H1 (cell line): ENCODE results near the gene COL27A1. TPM values are rescaled to one million over a fixed set of nuclear protein-coding genes. Genes with fewer than 3 reads are reported as not detected.

ENCODE experiments used
- CTCF ChIA-PET: fragments of 300-600 bp; sonication (Branson Sonifier 250); formaldehyde crosslinking; loops from one replicate; lab custom pipeline; 2021; ENCODE audit not compliant: partially characterized antibody; lab: Charles Lee
- POLR2A ChIA-PET: fragments of 300-600 bp; sonication (Branson Sonifier 250); formaldehyde crosslinking; loops from one replicate; lab custom pipeline; 2021; ENCODE audit warnings: inconsistent platforms; ENCODE audit not compliant: partially characterized antibody; lab: Charles Lee
- DNase-seq, 2 experiments: peaks; one replicate each; pipeline versions ENCODE4 v3.0.0 to v3.0.0-alpha.2; 2010 to 2022; ENCODE audit warnings: low spot score in 2 of 2, low read depth in 1 of 2, mixed read lengths in 1 of 2
- FAIRE-seq: peaks from 2 replicates; lab custom pipeline; 2011; peaks lifted over from hg19 to GRCh38; lab: Jason Lieb, UNC
- H2AFZ ChIP-seq: 2 replicates; pipeline ENCODE4 v1.8.1; 2012; ENCODE audit warnings: low read length, inconsistent platforms
- H2AK5ac ChIP-seq: 2 replicates; pipeline ENCODE4 v1.6.1; 2013; ENCODE audit warnings: low read depth, low read length
- H2BK120ac ChIP-seq: replicated peaks from 2 replicates; pipeline ENCODE3; 2013; ENCODE audit warnings: low read depth, low read length, inconsistent platforms
- H2BK12ac ChIP-seq: 2 replicates; pipeline ENCODE4 v1.6.1; 2013; ENCODE audit warnings: low read depth, low read length
- H2BK15ac ChIP-seq: 2 replicates; pipeline ENCODE4 v1.6.1; 2013; ENCODE audit warnings: low read length
- H2BK20ac ChIP-seq: 2 replicates; pipeline ENCODE4 v1.6.1; 2013; ENCODE audit warnings: low read length
- H2BK5ac ChIP-seq: 2 replicates; pipeline ENCODE4 v1.6.1; 2013; ENCODE audit warnings: low read depth, low read length
- H3K14ac ChIP-seq: 2 replicates; pipeline ENCODE4 v1.6.1; 2013; ENCODE audit warnings: inconsistent platforms; ENCODE audit not compliant: insufficient read length
- H3K18ac ChIP-seq: 2 replicates; pipeline ENCODE4 v1.6.1; 2013; ENCODE audit warnings: low read length; ENCODE audit errors: extremely low read depth
- H3K23ac ChIP-seq: 2 replicates; pipeline ENCODE4 v1.6.1; 2013; ENCODE audit warnings: inconsistent platforms; ENCODE audit not compliant: insufficient read length
- H3K23me2 ChIP-seq: 2 replicates; pipeline ENCODE4 v1.6.1; 2013; ENCODE audit warnings: low read depth, low read length
- H3K27ac ChIP-seq: 2 replicates; pipeline ENCODE4 v1.6.1; 2011; ENCODE audit warnings: low read depth, low read length, inconsistent platforms
- H3K27me3 ChIP-seq, 4 experiments: replicated peaks in 1 of 4; 1 replicate in 1 of 4; 2 replicates in 3 of 4; pipeline versions ENCODE4 v1.6.1 to v1.8.1; 2011 to 2013; ENCODE audit warnings: low read length in 3 of 4, mild to moderate bottlenecking in 3 of 4, inconsistent platforms in 2 of 4, mixed read lengths in 2 of 4, moderate library complexity in 1 of 4; ENCODE audit not compliant: control insufficient read depth in 3 of 4, insufficient read depth in 3 of 4; ENCODE audit errors: extremely low read depth in 1 of 4
- H3K36me3 ChIP-seq, 4 experiments: 2 replicates each; pipeline versions ENCODE4 v1.6.1 to v1.8.1; 2011 to 2013; ENCODE audit warnings: mild to moderate bottlenecking in 4 of 4, low read length in 3 of 4, moderate library complexity in 2 of 4, control low read depth in 1 of 4, inconsistent platforms in 1 of 4; ENCODE audit not compliant: insufficient read depth in 4 of 4, control insufficient read depth in 2 of 4
- H3K4ac ChIP-seq: replicated peaks from 2 replicates; pipeline ENCODE3; 2013; ENCODE audit warnings: low read length, low read depth, mixed read lengths, inconsistent platforms; ENCODE audit not compliant: insufficient read length
- H3K4me1 ChIP-seq, 4 experiments: replicated peaks in 1 of 4; 1 replicate in 1 of 4; 2 replicates in 3 of 4; pipeline versions ENCODE4 v1.6.1 to v1.8.1; 2011 to 2013; ENCODE audit warnings: low read length in 3 of 4, inconsistent platforms in 2 of 4, mixed read lengths in 1 of 4; ENCODE audit not compliant: insufficient read depth in 4 of 4, control insufficient read depth in 3 of 4
- H3K4me2 ChIP-seq, 2 experiments: 2 replicates each; pipeline versions ENCODE4 v1.6.1 to v1.8.1; 2011 to 2013; ENCODE audit warnings: low read depth in 2 of 2, low read length in 2 of 2, control low read depth in 1 of 2, inconsistent platforms in 1 of 2, mild to moderate bottlenecking in 1 of 2; ENCODE audit not compliant: insufficient read depth in 1 of 2
- H3K4me3 ChIP-seq, 4 experiments: fragments of 200-600, 300-600 bp in 1 of 4; sonication (generic), shearing (Covaris generic), sonication (Bioruptor Twin) in 1 of 4; 2 replicates each; pipeline versions ENCODE4 v1.5.1 to v1.8.1; 2011 to 2016; ENCODE audit warnings: low read length in 4 of 4, low read depth in 3 of 4, control low read depth in 2 of 4, inconsistent platforms in 2 of 4, mild to moderate bottlenecking in 2 of 4, mixed read lengths in 1 of 4, moderate library complexity in 1 of 4; ENCODE audit not compliant: insufficient read depth in 2 of 4; ENCODE audit errors: extremely low read depth in 1 of 4
- H3K56ac ChIP-seq: replicated peaks from 2 replicates; pipeline ENCODE3; 2013; ENCODE audit warnings: low read depth, mild to moderate bottlenecking, mixed read lengths, low read length, inconsistent platforms; ENCODE audit not compliant: insufficient read length
- H3K79me1 ChIP-seq: 2 replicates; pipeline ENCODE4 v1.6.1; 2013; ENCODE audit warnings: low read depth, low read length, control low read depth
- H3K79me2 ChIP-seq, 2 experiments: 2 replicates each; pipeline versions ENCODE4 v1.6.1 to v1.8.1; 2012 to 2013; ENCODE audit warnings: low read length in 2 of 2, mild to moderate bottlenecking in 2 of 2, inconsistent platforms in 1 of 2; ENCODE audit not compliant: insufficient read depth in 2 of 2, control insufficient read depth in 1 of 2
- H3K9ac ChIP-seq, 4 experiments: replicated peaks in 1 of 4; 1 replicate in 1 of 4; 2 replicates in 3 of 4; pipeline versions ENCODE4 v1.6.1 to v1.8.1; 2011 to 2013; ENCODE audit warnings: low read depth in 3 of 4, low read length in 3 of 4, control low read depth in 2 of 4, mild to moderate bottlenecking in 2 of 4, moderate library complexity in 2 of 4, inconsistent platforms in 1 of 4; ENCODE audit errors: extremely low read depth in 1 of 4
- H3K9me3 ChIP-seq, 2 experiments: 2 replicates each; pipeline versions ENCODE4 v1.6.1 to v1.8.1; 2012 to 2013; ENCODE audit warnings: mild to moderate bottlenecking in 2 of 2, moderate library complexity in 2 of 2, control low read depth in 1 of 2, inconsistent platforms in 1 of 2, low read depth in 1 of 2, low read length in 1 of 2, mixed read lengths in 1 of 2; ENCODE audit not compliant: insufficient read depth in 2 of 2
- H4K20me1 ChIP-seq, 2 experiments: replicated peaks in 1 of 2; 2 replicates each; pipeline versions ENCODE3 to v1.8.1; 2011 to 2013; ENCODE audit warnings: inconsistent platforms in 2 of 2, low read length in 2 of 2, mild to moderate bottlenecking in 1 of 2; ENCODE audit not compliant: insufficient read depth in 2 of 2, control insufficient read depth in 1 of 2
- H4K5ac ChIP-seq: 2 replicates; pipeline ENCODE4 v1.6.1; 2013; ENCODE audit warnings: low read length, low read depth, mixed read lengths, inconsistent platforms; ENCODE audit not compliant: insufficient read length
- H4K8ac ChIP-seq: 2 replicates; pipeline ENCODE4 v1.8.0; 2013; ENCODE audit warnings: mild to moderate bottlenecking, moderate library complexity, low read length, inconsistent platforms; ENCODE audit not compliant: insufficient read depth; ENCODE audit errors: extremely low read depth
- H4K91ac ChIP-seq: replicated peaks from 2 replicates; pipeline ENCODE3; 2013; ENCODE audit warnings: low read length, mixed read lengths, inconsistent platforms; ENCODE audit not compliant: insufficient read length
- ASH2L ChIP-seq: fragments of 200-600, 300-600 bp; sonication (generic); IDR thresholded peaks from one replicate; pipeline ENCODE4 v1.7.1; 2017; ENCODE audit warnings: low read length
- CHD2 ChIP-seq: IDR thresholded peaks from 2 replicates; pipeline ENCODE4 v1.6.1; 2012; ENCODE audit warnings: low read length, improper control_type of control experiment
- CTBP2 ChIP-seq: IDR thresholded peaks from 2 replicates; pipeline ENCODE4 v1.7.0; 2011; ENCODE audit warnings: borderline replicate concordance, mild to moderate bottlenecking, moderate library complexity, mixed read lengths, low read length; ENCODE audit not compliant: insufficient read depth, insufficient read length
- EZH2 ChIP-seq: fragments of 200-600 bp; sonication (generic); IDR thresholded peaks from 2 replicates; pipeline ENCODE4 v1.7.1; 2012; ENCODE audit warnings: low read depth, mild to moderate bottlenecking, moderate library complexity, low read length, inconsistent platforms; ENCODE audit not compliant: severe bottlenecking
- HDAC2 ChIP-seq, 2 experiments: fragments of 300-600 bp in 1 of 2; sonication (generic) in 1 of 2; IDR thresholded peaks; 2 replicates each; pipeline ENCODE4 v1.6.1; 2011 to 2012; ENCODE audit warnings: low read depth in 2 of 2, low read length in 2 of 2, mild to moderate bottlenecking in 2 of 2, moderate library complexity in 2 of 2, borderline replicate concordance in 1 of 2, inconsistent platforms in 1 of 2
- NRF1 ChIP-seq: IDR thresholded peaks from 2 replicates; pipeline ENCODE4 v1.6.1; 2011; ENCODE audit warnings: mild to moderate bottlenecking, low read depth, low read length, improper control_type of control experiment
- PHF8 ChIP-seq: fragments of 200-600 bp; sonication (generic); conservative IDR thresholded peaks from 2 replicates; pipeline ENCODE4 v1.7.1; 2012; ENCODE audit warnings: low read depth, mild to moderate bottlenecking, inconsistent platforms, low read length, moderate library complexity
- POU5F1 ChIP-seq: IDR thresholded peaks from 2 replicates; pipeline ENCODE4 v1.6.1; 2011; ENCODE audit warnings: low read depth, mild to moderate bottlenecking, low read length, moderate library complexity
- RXRA ChIP-seq: IDR thresholded peaks from 2 replicates; pipeline ENCODE4 v1.6.1; 2011; ENCODE audit warnings: low read depth, mild to moderate bottlenecking, low read length, moderate library complexity; ENCODE audit not compliant: insufficient read depth
- SAP30 ChIP-seq: fragments of 300-600 bp; sonication (generic); IDR thresholded peaks from 2 replicates; pipeline ENCODE4 v1.7.1; 2012; ENCODE audit warnings: low read length, moderate library complexity, mild to moderate bottlenecking, inconsistent platforms; ENCODE audit not compliant: insufficient read depth, insufficient replicate concordance
- SP1 ChIP-seq: IDR thresholded peaks from 2 replicates; pipeline ENCODE4 v1.6.1; 2011; ENCODE audit warnings: low read depth, low read length
- SUZ12 ChIP-seq: fragments of 200-600 bp; sonication (generic); IDR thresholded peaks from 2 replicates; pipeline ENCODE4 v1.6.1; 2012; ENCODE audit warnings: mild to moderate bottlenecking, inconsistent platforms, low read length, moderate library complexity, mixed read lengths
- TAF1 ChIP-seq: IDR thresholded peaks from 2 replicates; pipeline ENCODE4 v1.6.1; 2011; ENCODE audit warnings: mild to moderate bottlenecking, low read depth, low read length
- YY1 ChIP-seq: IDR thresholded peaks from 2 replicates; pipeline ENCODE4 v1.6.1; 2011; ENCODE audit warnings: low read depth, mild to moderate bottlenecking, low read length
- WGBS, 2 experiments: shearing (Covaris generic) in 1 of 2; methylation state at CpG; one replicate each; pipeline versions ENCODE4 v1.1.6 to v1.1.7; 2013 to 2015; ENCODE audit warnings: low lambda C conversion rate in 2 of 2, mixed read lengths in 2 of 2, inconsistent platforms in 1 of 2, low coverage in 1 of 2, missing lambda C conversion rate in 1 of 2; ENCODE audit not compliant: insufficient replicate concordance in 2 of 2, insufficient coverage in 1 of 2, insufficient read length in 1 of 2; ENCODE audit errors: extremely low coverage in 1 of 2, missing lambda C conversion rate in 1 of 2; 5-methylcytosine and 5-hydroxymethylcytosine counted together
- polyA plus RNA-seq, 7 experiments: library from polyadenylated mRNA; depleted of rRNA in 3 of 7; stranded (reverse) in 5 of 7; unstranded in 2 of 7; fragments of >200 nt in 5 of 7; fragments of 200-250 nt in 2 of 7; gene quantifications; 1 replicate in 5 of 7; 2 replicates in 1 of 7; 4 replicates in 1 of 7; pipeline versions ENCODE4 v1.2.1 to v1.2.3, GENCODE V29; 2011 to 2013; ENCODE audit warnings: missing spikeins in 2 of 7, mixed read lengths in 2 of 7
- total RNA-seq: library from RNA; stranded (reverse); fragmentation: NEBNext Ultra II Directional; extraction: Animal tissue kit (Norgen Biotek cat#: 25700); gene quantifications from 2 replicates; pipeline ENCODE4 v1.2.1, GENCODE V29; 2021

COL27A1 gene
- total and polyA plus RNA-seq, 2 of the 8 experiments (the other 6 are each of a cell fraction or from before 2014, with no cell fraction given), result 15.1 to 22.8 TPM

GRCh38 chr9:114282507-114282906, 127.2 kb downstream of the COL27A1 start:
- Histone ChIP-seq H3K23me2 (peaks cover 6% of the 10 kb centered on the region; the same call in 1 of the 2 replicates), H2AFZ (no peak overlapping the region), H4K20me1 (peaks cover 1 to 6% of the 10 kb centered on the region in 2 experiments), H3K36me3 (peaks cover 0 to 4% (median 0%) of the 10 kb centered on the region in 4 experiments; a peak in 1 of 8 replicates), H3K79me1 (no peaks in the 10 kb centered on the region), H3K18ac (no peak overlapping the region), H2BK120ac (no peak overlapping the region), H3K9ac (no peak overlapping the region), H3K9me3 (no peaks in the 10 kb centered on the region), H2BK5ac (no peak overlapping the region), H2BK20ac (no peak overlapping the region), H2AK5ac (no peak overlapping the region), H3K14ac (no peak overlapping the region), H4K8ac (no peak overlapping the region), H3K23ac (no peak overlapping the region), H3K56ac (no peak overlapping the region), H3K4me3 (no peak overlapping the region), H2BK15ac (no peak overlapping the region), H2BK12ac (no peak overlapping the region), H3K79me2 (no peaks in the 10 kb centered on the region), H3K4ac (no peak overlapping the region), H3K4me2 (no peak overlapping the region), H4K91ac (no peak overlapping the region), H3K27me3 (no peaks in the 10 kb centered on the region), H4K5ac (no peak overlapping the region), H3K27ac (no peak overlapping the region), H3K4me1 (peaks cover 0 to 11% (median 1%) of the 10 kb centered on the region in 4 experiments; a peak in 4 of 7 replicates)
- FAIRE-seq (no peak), DNase-seq (no peak)
- CTCF ChIA-PET, result interaction anchor here (0.9 to 3.1 kb wide), 3 partner anchors 11 to 174 kb away, joined by 3 to 18 read pairs (median 8); partner anchors contain the start of gene COL27A1
- WGBS, 2 experiments, result 91% methylated on average over 6 of the region's 6 CpGs; no CpG with 5 or more reads in 1 of the 2 experiments
- POLR2A ChIA-PET, result no interaction called here
- no peak for TF ChIP-seq EZH2
- TF ChIP-seq NRF1, result no peak
- TF ChIP-seq POU5F1, result no peak
- TF ChIP-seq YY1, result no peak
- TF ChIP-seq TAF1, result no peak
- no peak for TF ChIP-seq CTBP2
- TF ChIP-seq CHD2, result no peak
- TF ChIP-seq SAP30, result no peak
- TF ChIP-seq ASH2L, result no peak
- TF ChIP-seq SUZ12, result no peak
- no peak for TF ChIP-seq SP1
- TF ChIP-seq RXRA, result no peak
- no peak for TF ChIP-seq PHF8
- TF ChIP-seq HDAC2 (IDR thresholded peaks at IDR 0.05; ENCODE audit: borderline replicate concordance in 1 of 2, low read depth in 2 of 2, low read length in 2 of 2), result no peak
